ENCODE data around the gene AGBL1.

- TF ChIP-seq CTCF (IDR thresholded peaks at IDR 0.05; ENCODE audit: insufficient read depth, low read length) (no peak), GABPA (IDR thresholded peaks at IDR 0.05; ENCODE audit: low read depth) (no peak), POLR2AphosphoS5 (IDR thresholded peaks at IDR 0.05; ENCODE audit: low read depth) (no peak)
These were observed 82.5 kb downstream of the AGBL1 start for GRCh38 chr15:86162172-86162591.

Data from HL-60 (cell line).